Muscle layer of colon (tissue), 2 donors: ENCODE results near the gene DAPK2.

Experiments used
- H3K27ac ChIP-seq: one replicate; pipeline ENCODE4 v1.7.0; 2013; ENCODE audit warnings: low read depth, mild to moderate bottlenecking, low read length, moderate library complexity
- H3K27me3 ChIP-seq, 2 donors: one replicate each; pipeline ENCODE4 v1.7.0; 2013; ENCODE audit warnings: low read length in 2 of 2, mild to moderate bottlenecking in 2 of 2; ENCODE audit not compliant: insufficient read depth in 2 of 2, control insufficient read depth in 1 of 2
- H3K36me3 ChIP-seq: one replicate; pipeline ENCODE4 v1.7.0; 2013; ENCODE audit warnings: mild to moderate bottlenecking, low read length; ENCODE audit not compliant: insufficient read depth
- H3K4me1 ChIP-seq: one replicate; pipeline ENCODE4 v1.7.0; 2013; ENCODE audit warnings: mild to moderate bottlenecking, low read length; ENCODE audit not compliant: insufficient read depth
- H3K4me3 ChIP-seq, 2 donors: one replicate each; pipeline ENCODE4 v1.7.0; 2013; ENCODE audit warnings: low read length in 2 of 2, low read depth in 1 of 2, mild to moderate bottlenecking in 1 of 2, moderate library complexity in 1 of 2
- H3K9ac ChIP-seq: one replicate; pipeline ENCODE4 v1.7.0; 2013; ENCODE audit warnings: low read length
- H3K9me3 ChIP-seq: one replicate; pipeline ENCODE4 v1.7.0; 2013; ENCODE audit warnings: mild to moderate bottlenecking, low read length
- donor health status: abdominal sarcoma.
- donor health status: Adenocarcinoma of cecum.

The DAPK2 gene

DNA sequence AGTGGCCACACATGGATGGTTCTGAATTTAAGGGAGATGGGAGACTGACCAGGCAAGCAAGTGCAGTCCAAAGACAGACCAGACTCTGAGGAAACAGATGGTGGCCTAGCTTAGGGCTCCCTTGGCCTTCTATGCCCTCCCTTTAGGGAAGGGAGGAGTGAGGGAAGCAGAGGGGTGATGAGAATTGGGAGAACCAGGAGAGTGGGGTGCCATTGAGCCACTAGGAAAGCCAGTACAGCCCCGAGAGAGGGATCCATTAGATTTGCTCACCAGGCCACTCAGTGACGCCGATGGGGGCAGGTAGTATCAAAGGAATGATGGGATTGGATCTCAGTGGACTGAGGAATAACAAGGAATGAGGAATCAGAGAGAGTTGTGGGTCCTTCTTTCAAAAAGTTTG, 182.1 kb downstream of the DAPK2 start:
- no peak overlapping the region for H3K27ac ChIP-seq
- no peaks in the 10 kb centered on the region for H3K36me3 ChIP-seq
- no peak overlapping the region for H3K9ac ChIP-seq
- no peaks in the 10 kb centered on the region for H3K27me3 ChIP-seq
- H3K4me1 ChIP-seq, result peaks cover 3% of the 10 kb centered on the region
- H3K4me3 ChIP-seq, result no peak overlapping the region
- H3K9me3 ChIP-seq, result no peaks in the 10 kb centered on the region

DNA sequence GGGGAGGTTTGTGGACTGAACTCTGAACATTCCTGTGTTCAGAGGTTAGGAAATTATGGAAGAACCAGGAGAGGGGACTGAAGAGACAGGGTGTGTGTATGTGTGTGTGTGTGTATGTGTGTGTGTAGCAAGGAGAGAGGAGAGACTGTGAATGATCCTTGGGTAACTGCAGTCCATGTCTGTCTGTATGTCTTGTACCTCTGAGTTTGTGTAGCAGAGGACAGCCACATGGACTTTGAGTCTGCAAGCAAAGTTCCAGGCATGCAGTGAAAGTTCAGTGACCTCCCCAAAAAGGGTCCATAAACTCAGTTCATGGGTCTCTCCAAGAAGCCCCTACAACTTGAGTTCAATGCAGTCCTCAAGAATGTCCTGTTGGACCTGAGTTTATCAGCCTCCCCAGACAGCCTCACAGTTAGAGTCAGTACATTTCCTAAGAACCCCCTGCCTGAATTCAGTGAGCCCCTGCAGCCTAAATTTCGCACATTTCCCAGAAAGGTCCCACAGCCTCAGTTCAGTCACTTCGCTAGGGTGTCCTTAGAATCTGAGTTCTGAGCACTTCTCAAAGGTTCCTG, 184.3 kb downstream of the DAPK2 start:
- H3K9ac ChIP-seq, result no peak overlapping the region
- no peaks in the 10 kb centered on the region for H3K36me3 ChIP-seq
- no peaks in the 10 kb centered on the region for H3K9me3 ChIP-seq
- no peak overlapping the region for H3K27ac ChIP-seq
- peaks cover 21% of the 10 kb centered on the region for H3K4me1 ChIP-seq
- H3K4me3 ChIP-seq, result no peak overlapping the region
- H3K27me3 ChIP-seq, result no peaks in the 10 kb centered on the region

DNA sequence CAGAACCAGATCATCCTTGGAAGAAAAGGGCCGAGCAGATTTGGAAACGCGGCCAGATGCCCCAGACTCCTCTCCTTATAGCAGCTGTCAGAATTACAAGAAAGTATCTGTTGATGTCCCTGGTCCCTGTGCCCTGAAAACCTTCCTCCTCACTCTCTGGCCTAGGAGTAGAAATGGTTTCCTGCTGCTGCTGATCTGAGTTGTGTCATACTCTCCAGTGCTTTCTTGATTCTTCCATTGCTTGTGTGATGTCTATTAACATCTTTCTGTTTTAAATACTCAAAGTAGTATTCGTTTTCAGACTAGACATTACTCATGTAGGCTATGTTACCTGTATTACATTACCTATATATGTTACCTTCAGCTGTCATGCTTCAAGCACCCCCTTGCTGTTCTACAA, 185.7 kb downstream of the DAPK2 start:
- Histone ChIP-seq H3K36me3 (no peaks in the 10 kb centered on the region), H3K27ac (no peak overlapping the region), H3K27me3 (no peaks in the 10 kb centered on the region), H3K9me3 (no peaks in the 10 kb centered on the region), H3K4me1 (peaks cover 27% of the 10 kb centered on the region), H3K9ac (no peak overlapping the region), H3K4me3 (no peak overlapping the region)

DNA sequence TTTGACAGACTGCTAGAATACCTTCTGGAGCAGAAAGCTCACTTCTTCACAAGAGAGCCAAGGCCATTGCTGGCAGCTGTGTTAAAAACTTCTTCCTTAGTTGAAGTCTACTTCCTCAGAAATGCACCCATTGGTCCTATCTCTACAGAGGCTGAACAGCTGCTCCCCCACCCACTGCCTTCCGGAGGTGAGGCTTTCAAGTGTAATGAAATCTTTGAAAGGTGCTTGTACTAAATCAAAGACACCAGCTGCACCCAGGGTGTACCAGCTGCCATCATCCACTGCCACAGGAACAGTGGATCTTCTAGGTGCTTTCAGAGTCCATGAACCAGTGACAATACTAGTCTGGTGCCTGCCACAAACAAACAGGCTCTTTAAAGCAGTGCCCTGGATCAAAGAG, 186.1 kb downstream of the DAPK2 start:
- Histone ChIP-seq H3K9ac (no peak overlapping the region), H3K27ac (no peak overlapping the region), H3K27me3 (no peaks in the 10 kb centered on the region), H3K36me3 (no peaks in the 10 kb centered on the region), H3K4me3 (no peak overlapping the region), H3K9me3 (no peaks in the 10 kb centered on the region), H3K4me1 (peaks cover 27% of the 10 kb centered on the region)

DNA sequence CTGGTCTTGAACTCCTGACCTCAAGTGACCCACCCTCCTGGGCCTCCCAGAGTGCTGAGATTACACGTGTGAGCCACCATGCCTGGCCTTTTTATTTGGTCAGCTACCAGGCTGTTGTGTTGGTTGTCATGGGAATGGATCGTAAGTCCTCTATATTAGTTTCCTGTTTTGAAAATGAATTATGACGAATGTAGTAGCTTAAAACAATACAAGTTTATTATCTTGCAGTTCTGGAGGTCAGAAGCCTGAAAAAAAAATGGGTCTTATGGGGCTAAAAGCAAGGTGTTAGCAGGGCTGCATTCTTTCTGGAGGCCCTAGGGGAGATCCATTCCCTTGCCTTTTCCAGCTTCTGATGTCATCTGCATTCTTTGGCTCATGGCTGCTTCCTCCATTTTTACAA, 187.4 kb downstream of the DAPK2 start:
- H3K9ac ChIP-seq, result no peak overlapping the region
- H3K4me3 ChIP-seq, result no peak overlapping the region
- no peak overlapping the region for H3K27ac ChIP-seq
- H3K4me1 ChIP-seq, result peaks cover 27% of the 10 kb centered on the region
- H3K9me3 ChIP-seq, result no peaks in the 10 kb centered on the region
- no peaks in the 10 kb centered on the region for H3K27me3 ChIP-seq
- no peaks in the 10 kb centered on the region for H3K36me3 ChIP-seq

DNA sequence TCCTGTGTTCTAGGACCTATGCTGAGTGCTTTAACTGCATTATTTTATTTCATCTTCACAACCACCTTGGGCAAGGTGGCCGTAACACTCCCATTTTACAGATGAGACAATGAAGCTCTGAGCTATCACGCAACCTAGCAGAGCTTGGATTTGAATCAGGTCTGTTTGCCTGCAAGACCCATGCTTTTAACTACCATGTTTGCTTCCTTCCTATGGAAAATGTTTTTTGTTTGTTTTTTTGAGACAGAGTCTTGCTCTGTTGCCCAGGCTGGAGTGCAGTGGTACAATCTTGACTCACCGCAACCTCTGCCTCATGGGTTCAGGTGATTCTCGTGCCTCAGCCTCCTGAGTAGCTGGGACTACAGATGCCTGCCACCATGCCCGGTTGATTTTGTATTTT, 187.8 kb downstream of the DAPK2 start:
- Histone ChIP-seq H3K9ac (no peak overlapping the region), H3K4me3 (no peak overlapping the region), H3K9me3 (no peaks in the 10 kb centered on the region), H3K27ac (no peak overlapping the region), H3K36me3 (no peaks in the 10 kb centered on the region), H3K4me1 (peaks cover 27% of the 10 kb centered on the region), H3K27me3 (no peaks in the 10 kb centered on the region)

DNA sequence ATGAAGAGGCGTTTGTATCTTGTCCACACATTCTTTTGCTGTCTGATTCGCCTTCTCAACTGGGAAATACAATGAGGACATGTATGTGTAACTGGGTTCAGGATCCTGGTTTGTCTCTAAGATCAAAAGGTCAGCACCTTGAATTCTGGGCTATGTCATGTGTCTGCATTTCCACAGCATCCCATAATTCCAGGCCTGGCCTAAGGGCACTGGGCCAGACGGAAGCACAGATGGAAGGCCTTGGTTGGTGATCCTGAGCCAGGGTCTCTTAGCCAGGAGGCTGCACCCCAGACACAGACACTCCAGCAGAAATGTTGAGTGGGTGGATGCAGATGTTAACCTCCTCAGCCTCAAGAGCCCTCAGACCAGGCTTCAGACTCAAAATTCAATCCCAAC, 188.8 kb downstream of the DAPK2 start:
- H3K9me3 ChIP-seq, result no peaks in the 10 kb centered on the region
- no peak overlapping the region for H3K27ac ChIP-seq

More for the DNA sequence above, 188.8 kb downstream of the DAPK2 start:
- no peaks in the 10 kb centered on the region for H3K36me3 ChIP-seq
- H3K9ac ChIP-seq, result no peak overlapping the region
- H3K4me1 ChIP-seq, result peaks cover 27% of the 10 kb centered on the region
- H3K27me3 ChIP-seq, result no peaks in the 10 kb centered on the region
- no peak overlapping the region for H3K4me3 ChIP-seq
